NT2/D1 (cell line): Measurements from ENCODE around the gene CAPZA3.

ENCODE experiments used
- DNase-seq: peaks from one replicate; pipeline ENCODE4 v3.0.0-alpha.2; 2011; ENCODE audit warnings: low read depth, low spot score
- H3K27me3 ChIP-seq: 2 replicates; pipeline ENCODE4 v1.6.0; 2011; ENCODE audit warnings: mild to moderate bottlenecking; ENCODE audit not compliant: insufficient read length, insufficient read depth
- H3K36me3 ChIP-seq: 2 replicates; pipeline ENCODE4 v1.6.1; 2011; ENCODE audit warnings: mild to moderate bottlenecking, low read length, mixed read lengths; ENCODE audit not compliant: insufficient read depth, insufficient read length
- H3K4me1 ChIP-seq: 2 replicates; pipeline ENCODE4 v1.5.1; 2011; ENCODE audit not compliant: insufficient read depth, insufficient read length
- H3K4me3 ChIP-seq: 2 replicates; pipeline ENCODE4 v1.5.1; 2011; ENCODE audit warnings: low read depth; ENCODE audit not compliant: insufficient read length
- H3K9ac ChIP-seq: 2 replicates; pipeline ENCODE4 v1.6.0; 2011; ENCODE audit warnings: low read depth; ENCODE audit not compliant: insufficient read length
- H3K9me3 ChIP-seq: 2 replicates; pipeline ENCODE4 v1.5.1; 2011; ENCODE audit warnings: mild to moderate bottlenecking, low read length; ENCODE audit not compliant: insufficient read depth
- SUZ12 ChIP-seq: IDR thresholded peaks from 2 replicates; pipeline ENCODE4 v1.6.1; 2011; ENCODE audit not compliant: insufficient read length, insufficient read depth; ENCODE audit errors: extremely low read depth
- YY1 ChIP-seq: IDR thresholded peaks from 2 replicates; pipeline ENCODE4 v1.6.1; 2011; ENCODE audit not compliant: insufficient read length, insufficient read depth
- ZNF274 ChIP-seq: IDR thresholded peaks from 2 replicates; pipeline ENCODE4 v1.6.1; 2011; ENCODE audit warnings: mild to moderate bottlenecking, low read depth, low read length

The CAPZA3 gene

DNA sequence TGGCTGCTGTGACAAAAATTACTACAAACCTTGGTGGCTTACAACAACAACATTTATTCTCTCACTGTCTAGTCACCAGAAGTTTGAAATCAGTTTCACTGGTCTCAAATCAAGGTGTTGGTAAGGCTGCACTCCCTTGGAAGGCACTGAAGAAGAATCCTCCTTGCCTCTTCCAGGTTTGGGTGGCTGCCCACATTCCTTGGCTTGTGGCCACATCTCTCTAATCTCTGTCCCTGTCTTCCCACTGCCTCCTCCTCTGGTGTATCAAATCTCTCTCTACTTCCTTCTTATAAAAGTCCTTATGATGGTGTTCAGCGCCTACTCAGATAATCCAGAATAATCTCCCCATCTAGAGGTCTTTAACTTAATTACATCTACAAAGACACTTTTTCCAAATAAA, 31.1 kb upstream of the CAPZA3 start:
- TF ChIP-seq ZNF274 = no peak
- no peak for TF ChIP-seq SUZ12
- H3K27me3 ChIP-seq = no peaks in the 10 kb centered on the region
- no peak for DNase-seq
- H3K9me3 ChIP-seq = peaks cover 7% of the 10 kb centered on the region
- no peak overlapping the region for H3K4me3 ChIP-seq
- H3K36me3 ChIP-seq = no peaks in the 10 kb centered on the region
- H3K9ac ChIP-seq = no peak overlapping the region
- no peaks in the 10 kb centered on the region for H3K4me1 ChIP-seq

DNA sequence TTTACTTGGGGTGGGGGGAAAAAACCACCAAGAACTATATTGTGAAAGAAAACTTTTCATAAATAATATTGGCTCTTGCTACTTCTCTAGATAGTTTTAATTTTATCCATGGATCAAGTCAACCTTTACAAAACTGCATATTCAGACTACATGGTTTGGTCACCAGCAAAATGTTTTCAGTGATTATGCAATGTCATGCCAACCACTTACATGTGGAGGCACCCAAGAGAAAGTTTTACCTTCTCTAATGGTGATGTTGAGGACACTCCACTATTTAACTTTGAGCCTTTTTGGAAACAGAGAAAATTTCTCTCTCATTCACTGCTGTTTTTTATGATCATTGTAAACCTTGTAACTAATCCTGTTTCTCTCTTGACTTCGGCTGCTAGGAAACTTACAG, 21.7 kb upstream of the CAPZA3 start:
- no peak overlapping the region for H3K9ac ChIP-seq
- DNase-seq = no peak
- TF ChIP-seq SUZ12 (no peak), ZNF274 (no peak), YY1 (no peak)
- no peaks in the 10 kb centered on the region for H3K36me3 ChIP-seq
- H3K27me3 ChIP-seq = no peaks in the 10 kb centered on the region
- H3K9me3 ChIP-seq = 0 out of 2 replicates have a peak, but pooled peaks cover 8% of the 10 kb centered on the region
- H3K4me3 ChIP-seq = no peak overlapping the region
- no peaks in the 10 kb centered on the region for H3K4me1 ChIP-seq

DNA sequence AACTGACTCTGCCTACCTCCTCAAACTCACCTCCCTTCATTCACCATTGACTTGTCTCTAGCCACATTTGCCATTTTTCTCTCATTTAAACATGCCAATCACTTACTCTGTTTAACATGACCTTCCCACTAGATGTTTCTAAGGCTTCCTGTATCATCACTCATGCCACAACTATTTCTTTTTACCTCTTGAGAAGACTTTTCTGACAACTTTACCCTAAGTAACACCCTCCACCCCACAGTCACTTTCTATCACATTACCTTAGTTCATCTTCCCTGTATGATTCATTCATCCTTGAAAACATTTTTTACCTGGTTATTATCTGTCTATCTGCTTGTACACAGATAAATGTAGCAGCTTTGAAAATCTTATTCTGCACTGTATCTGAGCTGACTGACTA, 19.5 kb upstream of the CAPZA3 start:
- Histone ChIP-seq H3K9ac (no peak overlapping the region), H3K4me1 (no peaks in the 10 kb centered on the region), H3K4me3 (no peak overlapping the region), H3K36me3 (no peaks in the 10 kb centered on the region), H3K9me3 (0 out of 2 replicates have a peak, but pooled peaks cover 8% of the 10 kb centered on the region), H3K27me3 (no peaks in the 10 kb centered on the region)
- TF ChIP-seq SUZ12 (no peak), ZNF274 (no peak), YY1 (no peak)
- DNase-seq = no peak

DNA sequence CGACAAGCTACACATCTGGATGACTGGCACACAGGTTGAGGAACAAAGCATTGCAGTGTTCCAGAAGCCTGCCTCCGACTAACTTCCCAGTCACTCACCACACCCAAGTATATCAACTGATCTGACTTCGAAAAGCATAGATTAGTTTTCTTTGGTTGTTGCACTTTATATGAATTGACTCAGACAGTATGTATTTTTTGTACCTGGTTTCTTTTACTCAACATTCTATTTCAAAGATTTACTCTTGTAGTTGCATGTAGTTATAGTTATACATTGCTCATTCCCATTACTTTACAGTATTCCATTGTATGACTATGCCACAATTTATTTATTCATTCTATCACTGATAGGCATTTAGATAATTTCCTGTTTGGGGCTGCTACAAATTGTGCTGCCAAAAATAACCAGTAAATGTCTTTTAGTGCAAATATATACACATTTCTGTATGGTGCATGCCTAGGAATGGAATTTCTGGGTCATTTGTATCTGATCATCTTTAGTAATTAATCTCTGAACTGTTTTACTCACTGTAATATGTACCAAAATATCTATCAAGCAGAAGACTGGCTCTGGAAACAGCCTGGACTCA, 17.9 kb upstream of the CAPZA3 start:
- Histone ChIP-seq H3K36me3 (no peaks in the 10 kb centered on the region), H3K27me3 (no peaks in the 10 kb centered on the region), H3K4me3 (no peak overlapping the region), H3K9me3 (0 out of 2 replicates have a peak, but pooled peaks cover 8% of the 10 kb centered on the region), H3K9ac (no peak overlapping the region), H3K4me1 (no peaks in the 10 kb centered on the region)
- DNase-seq = no peak
- TF ChIP-seq SUZ12 (no peak), YY1 (no peak), ZNF274 (no peak)

DNA sequence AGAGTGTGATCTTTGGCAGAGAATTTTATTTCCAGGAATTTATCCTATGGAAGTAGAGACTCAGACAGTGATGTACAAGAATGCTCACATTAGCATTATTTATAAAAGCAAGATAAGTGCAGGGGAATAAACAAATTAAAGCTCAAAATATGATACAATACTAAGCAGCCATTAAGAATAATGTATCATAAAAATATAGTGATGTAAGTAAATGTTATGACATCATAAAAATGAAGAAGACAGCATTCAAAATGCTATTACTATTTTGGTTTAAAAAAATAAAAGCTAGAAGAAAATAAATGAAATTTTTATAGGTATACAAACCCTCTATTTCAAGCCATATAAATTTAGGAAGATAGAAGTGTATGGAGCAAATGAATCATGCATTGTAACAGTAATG, 17.2 kb upstream of the CAPZA3 start:
- Histone ChIP-seq H3K9me3 (0 out of 2 replicates have a peak, but pooled peaks cover 7% of the 10 kb centered on the region), H3K4me3 (no peak overlapping the region), H3K27me3 (no peaks in the 10 kb centered on the region), H3K36me3 (no peaks in the 10 kb centered on the region), H3K9ac (no peak overlapping the region), H3K4me1 (no peaks in the 10 kb centered on the region)
- no peak for DNase-seq
- TF ChIP-seq YY1 (no peak), ZNF274 (no peak), SUZ12 (no peak)

DNA sequence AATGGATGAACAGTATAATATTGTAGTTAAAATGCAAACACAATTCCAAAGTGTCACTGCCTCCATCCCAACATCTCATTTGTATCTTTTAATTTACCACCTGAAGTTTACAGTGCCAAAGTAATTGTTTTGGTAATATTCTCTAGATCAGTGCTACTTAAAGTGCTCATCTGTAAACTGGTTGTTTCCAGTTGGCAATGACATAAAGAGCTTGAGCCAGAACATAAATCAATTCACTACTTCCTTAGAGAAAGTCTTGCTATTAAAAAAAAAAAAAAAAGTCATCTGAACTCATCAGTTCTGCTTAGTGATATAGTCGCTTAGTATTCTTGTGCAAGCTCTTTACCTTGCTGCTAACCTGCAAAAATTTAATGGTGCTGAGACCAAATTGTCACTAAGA, 16.5 kb upstream of the CAPZA3 start:
- no peaks in the 10 kb centered on the region for H3K4me1 ChIP-seq
- no peak overlapping the region for H3K4me3 ChIP-seq
- H3K36me3 ChIP-seq = no peaks in the 10 kb centered on the region
- no peaks in the 10 kb centered on the region for H3K9me3 ChIP-seq
- H3K9ac ChIP-seq = no peak overlapping the region
- no peak for DNase-seq
- H3K27me3 ChIP-seq = no peaks in the 10 kb centered on the region
- TF ChIP-seq SUZ12 (no peak), YY1 (no peak), ZNF274 (no peak)

DNA sequence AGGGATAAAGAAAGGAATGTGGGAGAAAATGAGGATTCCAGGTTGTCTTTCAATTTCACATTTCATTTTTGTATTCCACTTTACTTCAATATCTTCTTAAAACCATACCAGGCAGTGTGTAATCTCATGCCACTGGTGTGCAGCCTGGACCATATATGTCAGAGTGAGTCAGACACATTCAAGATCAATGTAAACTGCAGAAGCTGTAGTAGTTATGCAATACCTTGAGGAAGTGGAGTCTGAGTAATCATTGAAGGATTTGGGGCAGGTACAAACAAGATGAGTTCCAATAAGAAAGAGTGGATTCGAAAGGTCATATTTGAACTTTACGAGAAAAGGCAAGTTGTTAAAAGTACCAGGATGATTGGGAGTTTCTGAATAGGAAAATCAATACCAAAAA, 14.2 kb upstream of the CAPZA3 start:
- H3K27me3 ChIP-seq = no peaks in the 10 kb centered on the region
- H3K9me3 ChIP-seq = no peaks in the 10 kb centered on the region
- H3K36me3 ChIP-seq = no peaks in the 10 kb centered on the region
- no peak overlapping the region for H3K9ac ChIP-seq
- no peak for TF ChIP-seq ZNF274
- no peak overlapping the region for H3K4me3 ChIP-seq
- H3K4me1 ChIP-seq = no peaks in the 10 kb centered on the region
- DNase-seq = no peak

DNA sequence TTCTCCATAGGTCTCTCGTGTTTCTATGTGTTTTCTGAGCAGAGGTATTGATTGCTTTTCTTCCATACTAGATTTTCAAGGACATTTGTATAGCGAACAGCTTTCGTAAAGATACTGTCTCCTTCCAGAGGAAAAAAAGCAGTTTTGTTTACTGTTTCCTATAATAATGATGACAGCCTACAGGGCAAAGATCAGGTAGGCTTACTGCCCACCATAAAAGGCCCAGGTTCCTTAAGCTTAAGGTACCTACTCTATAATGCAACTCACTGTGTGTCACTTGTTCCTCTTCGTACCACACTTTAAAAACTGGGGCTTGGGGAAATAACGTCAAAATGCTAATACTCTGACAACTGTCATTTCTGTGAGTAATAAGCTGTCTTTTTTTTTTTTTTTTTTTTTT, 6.8 kb upstream of the CAPZA3 start:
- H3K27me3 ChIP-seq = no peaks in the 10 kb centered on the region
- DNase-seq = no peak

More for the DNA sequence above, 6.8 kb upstream of the CAPZA3 start:
- Histone ChIP-seq H3K36me3 (no peaks in the 10 kb centered on the region), H3K4me3 (no peak overlapping the region), H3K9me3 (peaks cover 21% of the 10 kb centered on the region), H3K9ac (no peak overlapping the region), H3K4me1 (no peaks in the 10 kb centered on the region)
- TF ChIP-seq SUZ12 = no peak
- TF ChIP-seq YY1 = no peak
- TF ChIP-seq ZNF274 = no peak
